SK-N-SH treated with all-trans-retinoic acid at 6 μM for 48 hours (cell line): ENCODE measurements around the gene AHRR.

Source experiments
- ARNTL ChIP-seq: fragments of 450-650 bp; formaldehyde crosslinking; IDR thresholded peaks from 2 replicates; pipeline ENCODE4 v1.5.0; 2020; ENCODE audit warnings: low read depth, mild to moderate bottlenecking, moderate library complexity, borderline replicate concordance
- BACH2 ChIP-seq: fragments of 250-450 bp; sonication (Bioruptor Pico); IDR thresholded peaks from 2 replicates; pipeline ENCODE4 v1.9.0; 2021; ENCODE audit warnings: mild to moderate bottlenecking, borderline replicate concordance
- GLIS3 ChIP-seq: fragments of 250-450 bp; sonication (Bioruptor Pico); IDR thresholded peaks from 2 replicates; pipeline ENCODE4 v1.5.0; 2020; ENCODE audit warnings: mild to moderate bottlenecking, moderate library complexity
- RARB ChIP-seq: fragments of 250-450 bp; sonication (Bioruptor Pico); IDR thresholded peaks from 2 replicates; pipeline ENCODE4 v1.8.0; 2021; ENCODE audit warnings: mild to moderate bottlenecking, moderate library complexity
- SNAI2 ChIP-seq: fragments of 250-450 bp; sonication (Bioruptor Pico); IDR thresholded peaks from 2 replicates; pipeline ENCODE4 v1.5.0; 2020; ENCODE audit warnings: mild to moderate bottlenecking, moderate library complexity
- TCF4 ChIP-seq: fragments of 250-450 bp; sonication (Bioruptor Pico); IDR thresholded peaks from 2 replicates; pipeline ENCODE4 v1.8.0; 2021; ENCODE audit warnings: mild to moderate bottlenecking, moderate library complexity, borderline replicate concordance
- TOX ChIP-seq: fragments of 250-450 bp; sonication (Bioruptor Pico); IDR thresholded peaks from 2 replicates; pipeline ENCODE4 v1.8.0; 2021; ENCODE audit warnings: mild to moderate bottlenecking, moderate library complexity, borderline replicate concordance
- TSHZ2 ChIP-seq: fragments of 250-450 bp; sonication (Bioruptor Pico); IDR thresholded peaks from 2 replicates; pipeline ENCODE4 v1.5.0; 2020; ENCODE audit warnings: mild to moderate bottlenecking, moderate library complexity
- ZC3H10 ChIP-seq: fragments of 250-450 bp; sonication (Bioruptor Pico); IDR thresholded peaks from 2 replicates; pipeline ENCODE4 v1.5.1; 2021; ENCODE audit warnings: mild to moderate bottlenecking, moderate library complexity
- ZFP30 ChIP-seq: fragments of 450-650 bp; formaldehyde crosslinking; IDR thresholded peaks from 2 replicates; pipeline ENCODE4 v1.5.0; 2022; ENCODE audit warnings: mild to moderate bottlenecking, moderate library complexity
- ZNF70 ChIP-seq: fragments of 450-650 bp; formaldehyde crosslinking; IDR thresholded peaks from 2 replicates; pipeline ENCODE4 v1.5.0; 2020; ENCODE audit warnings: mild to moderate bottlenecking, moderate library complexity
- TF ChIP-seq, protein P1 (sequence below): fragments of 250-450 bp; sonication (Bioruptor Pico); IDR thresholded peaks from 2 replicates; pipeline ENCODE4 v1.5.1; 2021; ENCODE audit warnings: mild to moderate bottlenecking, moderate library complexity
- TF ChIP-seq, protein P2 (sequence below): fragments of 250-450 bp; sonication (Bioruptor Pico); IDR thresholded peaks from 2 replicates; pipeline ENCODE4 v1.8.0; 2020; ENCODE audit warnings: mild to moderate bottlenecking, moderate library complexity, borderline replicate concordance
- TF ChIP-seq, protein P3 (sequence below): fragments of 250-450 bp; sonication (Bioruptor Pico); IDR thresholded peaks from 2 replicates; pipeline ENCODE4 v1.5.1; 2020; ENCODE audit warnings: low read depth, mild to moderate bottlenecking, moderate library complexity

DNA sequence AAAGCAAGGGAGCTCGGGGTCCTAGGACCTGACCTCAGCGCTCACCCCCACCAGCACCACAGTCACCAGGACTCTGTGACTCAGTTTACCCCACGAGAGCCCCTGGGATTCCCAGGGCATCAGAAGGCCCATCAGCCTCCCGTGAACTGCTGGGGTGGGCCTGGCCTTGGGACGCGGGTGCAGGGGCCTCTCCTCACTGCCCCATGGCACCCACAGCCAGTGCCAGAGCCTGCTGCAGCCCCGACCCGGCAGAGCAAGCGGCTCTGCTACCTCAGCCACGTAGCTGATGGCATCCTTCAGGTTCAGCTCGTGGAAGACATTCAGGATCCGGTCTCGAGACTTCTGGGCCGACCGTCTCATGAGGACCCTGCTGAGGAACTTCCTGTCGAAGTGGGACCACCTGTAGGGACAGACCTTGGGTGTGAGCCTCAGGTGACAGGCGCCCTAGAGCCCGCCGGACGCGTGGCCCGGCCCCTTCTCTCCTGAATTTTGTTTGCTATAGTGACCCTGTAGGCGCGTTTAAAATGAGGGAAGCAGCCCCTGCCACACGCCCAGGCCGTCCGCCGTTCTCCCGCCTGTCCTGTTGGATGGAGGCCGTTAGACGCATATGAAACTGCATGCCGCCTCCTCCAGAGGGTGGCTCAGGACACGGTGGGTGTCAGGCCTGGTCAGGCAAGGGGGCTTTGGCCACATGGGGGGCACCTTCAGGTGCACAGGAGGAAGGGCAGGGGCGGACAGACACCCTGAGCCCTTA, 158.2 kb downstream of the AHRR start:
- no peak for TF ChIP-seq SNAI2
- no peak for TF ChIP-seq TCF4 (CRISPR knock-in tag)
- no peak for TF ChIP-seq TOX (CRISPR knock-in tag)
- no peak for TF ChIP-seq RARB (CRISPR knock-in tag)
- TF ChIP-seq, protein P1, sequence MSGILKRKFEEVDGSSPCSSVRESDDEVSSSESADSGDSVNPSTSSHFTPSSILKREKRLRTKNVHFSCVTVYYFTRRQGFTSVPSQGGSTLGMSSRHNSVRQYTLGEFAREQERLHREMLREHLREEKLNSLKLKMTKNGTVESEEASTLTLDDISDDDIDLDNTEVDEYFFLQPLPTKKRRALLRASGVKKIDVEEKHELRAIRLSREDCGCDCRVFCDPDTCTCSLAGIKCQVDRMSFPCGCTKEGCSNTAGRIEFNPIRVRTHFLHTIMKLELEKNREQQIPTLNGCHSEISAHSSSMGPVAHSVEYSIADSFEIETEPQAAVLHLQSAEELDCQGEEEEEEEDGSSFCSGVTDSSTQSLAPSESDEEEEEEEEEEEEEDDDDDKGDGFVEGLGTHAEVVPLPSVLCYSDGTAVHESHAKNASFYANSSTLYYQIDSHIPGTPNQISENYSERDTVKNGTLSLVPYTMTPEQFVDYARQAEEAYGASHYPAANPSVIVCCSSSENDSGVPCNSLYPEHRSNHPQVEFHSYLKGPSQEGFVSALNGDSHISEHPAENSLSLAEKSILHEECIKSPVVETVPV (CRISPR knock-in tag): no peak
- no peak for TF ChIP-seq ZFP30 (CRISPR knock-in tag)
- TF ChIP-seq ZNF70 (CRISPR knock-in tag): no peak
- TF ChIP-seq, protein P2, sequence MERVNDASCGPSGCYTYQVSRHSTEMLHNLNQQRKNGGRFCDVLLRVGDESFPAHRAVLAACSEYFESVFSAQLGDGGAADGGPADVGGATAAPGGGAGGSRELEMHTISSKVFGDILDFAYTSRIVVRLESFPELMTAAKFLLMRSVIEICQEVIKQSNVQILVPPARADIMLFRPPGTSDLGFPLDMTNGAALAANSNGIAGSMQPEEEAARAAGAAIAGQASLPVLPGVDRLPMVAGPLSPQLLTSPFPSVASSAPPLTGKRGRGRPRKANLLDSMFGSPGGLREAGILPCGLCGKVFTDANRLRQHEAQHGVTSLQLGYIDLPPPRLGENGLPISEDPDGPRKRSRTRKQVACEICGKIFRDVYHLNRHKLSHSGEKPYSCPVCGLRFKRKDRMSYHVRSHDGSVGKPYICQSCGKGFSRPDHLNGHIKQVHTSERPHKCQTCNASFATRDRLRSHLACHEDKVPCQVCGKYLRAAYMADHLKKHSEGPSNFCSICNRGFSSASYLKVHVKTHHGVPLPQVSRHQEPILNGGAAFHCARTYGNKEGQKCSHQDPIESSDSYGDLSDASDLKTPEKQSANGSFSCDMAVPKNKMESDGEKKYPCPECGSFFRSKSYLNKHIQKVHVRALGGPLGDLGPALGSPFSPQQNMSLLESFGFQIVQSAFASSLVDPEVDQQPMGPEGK: no peak
- TF ChIP-seq GLIS3 (CRISPR knock-in tag): no peak
- no peak for TF ChIP-seq TSHZ2
- TF ChIP-seq ARNTL (CRISPR knock-in tag): no peak
- no peak for TF ChIP-seq ZC3H10 (CRISPR knock-in tag)
- TF ChIP-seq, protein P3, sequence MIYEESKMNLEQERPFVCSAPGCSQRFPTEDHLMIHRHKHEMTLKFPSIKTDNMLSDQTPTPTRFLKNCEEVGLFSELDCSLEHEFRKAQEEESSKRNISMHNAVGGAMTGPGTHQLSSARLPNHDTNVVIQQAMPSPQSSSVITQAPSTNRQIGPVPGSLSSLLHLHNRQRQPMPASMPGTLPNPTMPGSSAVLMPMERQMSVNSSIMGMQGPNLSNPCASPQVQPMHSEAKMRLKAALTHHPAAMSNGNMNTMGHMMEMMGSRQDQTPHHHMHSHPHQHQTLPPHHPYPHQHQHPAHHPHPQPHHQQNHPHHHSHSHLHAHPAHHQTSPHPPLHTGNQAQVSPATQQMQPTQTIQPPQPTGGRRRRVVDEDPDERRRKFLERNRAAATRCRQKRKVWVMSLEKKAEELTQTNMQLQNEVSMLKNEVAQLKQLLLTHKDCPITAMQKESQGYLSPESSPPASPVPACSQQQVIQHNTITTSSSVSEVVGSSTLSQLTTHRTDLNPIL (CRISPR knock-in tag): no peak
- no peak for TF ChIP-seq BACH2 (CRISPR knock-in tag)
